Vagina (tissue), 2 donors: ENCODE measurements around the gene ELF1.

Source experiments
- POLR2A ChIP-seq, 2 donors: fragments of 450-650 bp; IDR thresholded peaks; one replicate each; pipeline ENCODE4 v1.6.1; 2017; ENCODE audit warnings: antibody characterized with exemption in 2 of 2, mild to moderate bottlenecking in 2 of 2, moderate library complexity in 2 of 2
- POLR2AphosphoS5 ChIP-seq, 2 donors: sonication (generic); formaldehyde crosslinking; IDR thresholded peaks; one replicate each; pipeline ENCODE4 v1.9.0; 2017; ENCODE audit warnings: antibody characterized with exemption in 2 of 2, mild to moderate bottlenecking in 2 of 2, low read depth in 1 of 2; ENCODE audit not compliant: insufficient read depth in 1 of 2
- TF ChIP-seq, protein P1 (sequence below), 3 experiments: fragments of 450-650 bp in 2 of 3; fragments of 200-600 bp in 1 of 3; sonication (generic) in 1 of 3; IDR thresholded peaks; one replicate each; pipeline ENCODE4 v1.5.1; 2017 to 2019; ENCODE audit warnings: antibody characterized with exemption in 3 of 3, mild to moderate bottlenecking in 2 of 3, moderate library complexity in 2 of 3

DNA sequence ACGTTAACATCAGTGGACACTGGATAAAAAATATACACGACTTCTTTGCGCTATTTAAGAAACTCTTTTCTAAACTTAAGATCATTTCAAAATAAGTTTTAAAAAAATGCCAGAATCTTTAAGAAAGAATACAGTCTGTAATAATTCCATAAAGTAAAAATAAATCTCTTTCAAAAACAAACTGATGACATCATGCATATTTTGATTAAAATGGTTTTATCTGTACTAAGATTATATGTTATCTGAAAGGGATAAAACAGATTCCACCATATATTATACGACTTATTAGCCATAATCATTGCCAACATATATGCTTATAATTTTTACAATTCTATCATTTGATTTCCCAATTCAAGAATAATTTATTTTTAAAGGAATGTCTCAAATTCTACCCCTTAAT is 15.3 kb upstream of the ELF1 start:
- TF ChIP-seq POLR2A (IDR thresholded peaks at IDR 0.05) (no peak), POLR2AphosphoS5 (IDR thresholded peaks at IDR 0.05; ENCODE audit: insufficient read depth in 1 of 2, low read depth in 1 of 2) (no peak)
- TF ChIP-seq, protein P1, sequence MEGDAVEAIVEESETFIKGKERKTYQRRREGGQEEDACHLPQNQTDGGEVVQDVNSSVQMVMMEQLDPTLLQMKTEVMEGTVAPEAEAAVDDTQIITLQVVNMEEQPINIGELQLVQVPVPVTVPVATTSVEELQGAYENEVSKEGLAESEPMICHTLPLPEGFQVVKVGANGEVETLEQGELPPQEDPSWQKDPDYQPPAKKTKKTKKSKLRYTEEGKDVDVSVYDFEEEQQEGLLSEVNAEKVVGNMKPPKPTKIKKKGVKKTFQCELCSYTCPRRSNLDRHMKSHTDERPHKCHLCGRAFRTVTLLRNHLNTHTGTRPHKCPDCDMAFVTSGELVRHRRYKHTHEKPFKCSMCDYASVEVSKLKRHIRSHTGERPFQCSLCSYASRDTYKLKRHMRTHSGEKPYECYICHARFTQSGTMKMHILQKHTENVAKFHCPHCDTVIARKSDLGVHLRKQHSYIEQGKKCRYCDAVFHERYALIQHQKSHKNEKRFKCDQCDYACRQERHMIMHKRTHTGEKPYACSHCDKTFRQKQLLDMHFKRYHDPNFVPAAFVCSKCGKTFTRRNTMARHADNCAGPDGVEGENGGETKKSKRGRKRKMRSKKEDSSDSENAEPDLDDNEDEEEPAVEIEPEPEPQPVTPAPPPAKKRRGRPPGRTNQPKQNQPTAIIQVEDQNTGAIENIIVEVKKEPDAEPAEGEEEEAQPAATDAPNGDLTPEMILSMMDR (IDR thresholded peaks at IDR 0.05), result no peak
